Stimulated activated CD8-positive, alpha-beta memory T cell treated with anti-CD3 and anti-CD28 coated beads, Interleukin-12 subunit alpha, Interleukin-12 subunit beta, amount 100 ng/mL, for 1 hour (primary cell): Measurements from ENCODE around the gene MYO18A.
"Not testable (repeated sequence)": the region's sequence is repeated elsewhere in the genome, so short reads cannot be mapped to it uniquely, and the experiment has no call there.

ENCODE experiments used
- DNase-seq: peaks from one replicate; pipeline ENCODE4 v3.0.0-alpha.2; 2020; ENCODE audit warnings: low read depth

MYO18A gene

GRCh38 chr17:29165261-29165660 lies 14.9 kb downstream of the MYO18A start:
- no peak for DNase-seq

- no peak for DNase-seq
Observed at GRCh38 chr17:29163563-29163962, 16.6 kb downstream of the MYO18A start.

GRCh38 chr17:29162909-29163341 lies 17.3 kb downstream of the MYO18A start:
- no peak for DNase-seq

GRCh38 chr17:29162082-29162908 lies 17.9 kb downstream of the MYO18A start:
- DNase-seq, result no peak

- no peak for DNase-seq
Observed at GRCh38 chr17:29160253-29160652, 19.9 kb downstream of the MYO18A start.

GRCh38 chr17:29159306-29159860 lies 20.8 kb downstream of the MYO18A start:
- no peak for DNase-seq

- no peak for DNase-seq
Observed at GRCh38 chr17:29158488-29159275, 21.5 kb downstream of the MYO18A start.

- no peak for DNase-seq
Observed at GRCh38 chr17:29158096-29158487, 22.1 kb downstream of the MYO18A start.

- DNase-seq, result no peak
Observed at GRCh38 chr17:29157310-29157709, 22.9 kb downstream of the MYO18A start.

GRCh38 chr17:29156781-29157180 lies 23.4 kb downstream of the MYO18A start:
- DNase-seq, result no peak

GRCh38 chr17:29155966-29156338 lies 24.2 kb downstream of the MYO18A start:
- no peak for DNase-seq

GRCh38 chr17:29155227-29155965 lies 24.8 kb downstream of the MYO18A start:
- DNase-seq, result no peak

GRCh38 chr17:29154516-29155226 lies 25.5 kb downstream of the MYO18A start:
- no peak for DNase-seq

- no peak for DNase-seq
Observed at GRCh38 chr17:29151567-29151966, 28.6 kb downstream of the MYO18A start.

- no peak for DNase-seq
Observed at GRCh38 chr17:29150161-29150560, 30.0 kb downstream of the MYO18A start.

- DNase-seq, result no peak
Observed at GRCh38 chr17:29149431-29150064, 30.6 kb downstream of the MYO18A start.

- DNase-seq, result peak; percentile 83
Observed at GRCh38 chr17:29148790-29149430, 31.3 kb downstream of the MYO18A start.

GRCh38 chr17:29148257-29148789 lies 31.9 kb downstream of the MYO18A start:
- no peak for DNase-seq

- DNase-seq, result no peak
Observed at GRCh38 chr17:29147682-29148081, 32.5 kb downstream of the MYO18A start.

- DNase-seq, result not testable (repeated sequence)
Observed at GRCh38 chr17:29147228-29147627, 33.0 kb downstream of the MYO18A start.
